Muscle layer of colon (tissue), 2 donors: ENCODE results near the gene LRMDA.

Experiments
- H3K27ac ChIP-seq: one replicate; pipeline ENCODE4 v1.7.0; 2013; ENCODE audit warnings: low read depth, mild to moderate bottlenecking, low read length, moderate library complexity
- H3K27me3 ChIP-seq, 2 donors: one replicate each; pipeline ENCODE4 v1.7.0; 2013; ENCODE audit warnings: low read length in 2 of 2, mild to moderate bottlenecking in 2 of 2; ENCODE audit not compliant: insufficient read depth in 2 of 2, control insufficient read depth in 1 of 2
- H3K36me3 ChIP-seq: one replicate; pipeline ENCODE4 v1.7.0; 2013; ENCODE audit warnings: mild to moderate bottlenecking, low read length; ENCODE audit not compliant: insufficient read depth
- H3K4me1 ChIP-seq: one replicate; pipeline ENCODE4 v1.7.0; 2013; ENCODE audit warnings: mild to moderate bottlenecking, low read length; ENCODE audit not compliant: insufficient read depth
- H3K4me3 ChIP-seq, 2 donors: one replicate each; pipeline ENCODE4 v1.7.0; 2013; ENCODE audit warnings: low read length in 2 of 2, low read depth in 1 of 2, mild to moderate bottlenecking in 1 of 2, moderate library complexity in 1 of 2
- H3K9ac ChIP-seq: one replicate; pipeline ENCODE4 v1.7.0; 2013; ENCODE audit warnings: low read length
- H3K9me3 ChIP-seq: one replicate; pipeline ENCODE4 v1.7.0; 2013; ENCODE audit warnings: mild to moderate bottlenecking, low read length
- donor health status: abdominal sarcoma.
- donor health status: Adenocarcinoma of cecum.

The LRMDA gene

DNA sequence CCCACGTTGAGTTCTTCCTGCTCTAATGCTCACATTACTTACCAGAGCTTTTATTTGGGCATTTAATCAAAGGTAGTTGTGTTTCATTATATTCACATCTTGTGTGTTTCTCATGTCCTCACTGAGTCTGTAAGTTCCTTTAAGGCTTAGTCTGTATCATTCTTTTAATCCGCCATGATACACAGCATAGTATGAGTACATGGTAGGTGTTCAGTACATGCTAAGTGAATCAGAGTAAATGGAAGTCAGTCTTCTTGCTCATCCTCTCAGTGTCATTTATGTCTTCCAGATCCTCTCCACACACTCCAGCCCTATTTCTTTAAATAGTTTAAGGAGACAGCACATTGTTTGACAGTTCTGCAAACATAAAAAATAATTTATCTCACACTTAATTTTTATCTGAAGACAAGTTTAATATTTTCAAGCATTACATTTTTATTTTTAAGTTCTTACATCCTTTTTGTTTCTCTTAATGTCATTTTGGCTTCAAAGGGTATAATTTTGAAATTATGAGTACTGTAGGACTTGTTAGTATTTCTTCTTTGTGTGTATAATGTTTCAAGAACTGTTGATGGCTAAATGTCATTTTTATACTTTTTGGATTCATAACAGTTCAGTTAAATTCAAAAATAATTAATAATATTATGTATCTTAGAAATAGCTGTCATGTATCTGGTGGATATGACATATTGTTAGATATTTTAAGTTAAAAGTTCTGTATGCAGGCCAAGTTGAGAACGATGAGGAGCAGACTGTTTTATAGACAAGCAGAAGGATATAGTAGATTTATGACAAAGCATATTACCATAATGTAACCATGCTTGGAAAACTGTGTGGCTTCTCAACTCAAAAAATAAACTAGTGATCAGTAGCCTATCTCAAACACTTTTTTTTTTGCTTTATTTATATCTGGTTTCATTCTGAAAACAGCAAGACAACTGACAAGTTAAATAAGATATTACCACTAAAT, 342.7 kb downstream of the LRMDA start:
- no peak overlapping the region for H3K9ac ChIP-seq
- no peaks in the 10 kb centered on the region for H3K9me3 ChIP-seq
- H3K4me3 ChIP-seq: no peak overlapping the region
- H3K27ac ChIP-seq: no peak overlapping the region
- no peaks in the 10 kb centered on the region for H3K36me3 ChIP-seq
- no peaks in the 10 kb centered on the region for H3K27me3 ChIP-seq
- peaks cover 18% of the 10 kb centered on the region for H3K4me1 ChIP-seq

- H3K4me1 ChIP-seq: peaks cover 18% of the 10 kb centered on the region
- no peak overlapping the region for H3K9ac ChIP-seq
- H3K9me3 ChIP-seq: no peaks in the 10 kb centered on the region
- no peak overlapping the region for H3K4me3 ChIP-seq
- no peaks in the 10 kb centered on the region for H3K27me3 ChIP-seq
- no peaks in the 10 kb centered on the region for H3K36me3 ChIP-seq
- H3K27ac ChIP-seq: no peak overlapping the region
Measured at GRCh38 chr10:75774783-75775490, 343.5 kb downstream of the LRMDA start.

DNA sequence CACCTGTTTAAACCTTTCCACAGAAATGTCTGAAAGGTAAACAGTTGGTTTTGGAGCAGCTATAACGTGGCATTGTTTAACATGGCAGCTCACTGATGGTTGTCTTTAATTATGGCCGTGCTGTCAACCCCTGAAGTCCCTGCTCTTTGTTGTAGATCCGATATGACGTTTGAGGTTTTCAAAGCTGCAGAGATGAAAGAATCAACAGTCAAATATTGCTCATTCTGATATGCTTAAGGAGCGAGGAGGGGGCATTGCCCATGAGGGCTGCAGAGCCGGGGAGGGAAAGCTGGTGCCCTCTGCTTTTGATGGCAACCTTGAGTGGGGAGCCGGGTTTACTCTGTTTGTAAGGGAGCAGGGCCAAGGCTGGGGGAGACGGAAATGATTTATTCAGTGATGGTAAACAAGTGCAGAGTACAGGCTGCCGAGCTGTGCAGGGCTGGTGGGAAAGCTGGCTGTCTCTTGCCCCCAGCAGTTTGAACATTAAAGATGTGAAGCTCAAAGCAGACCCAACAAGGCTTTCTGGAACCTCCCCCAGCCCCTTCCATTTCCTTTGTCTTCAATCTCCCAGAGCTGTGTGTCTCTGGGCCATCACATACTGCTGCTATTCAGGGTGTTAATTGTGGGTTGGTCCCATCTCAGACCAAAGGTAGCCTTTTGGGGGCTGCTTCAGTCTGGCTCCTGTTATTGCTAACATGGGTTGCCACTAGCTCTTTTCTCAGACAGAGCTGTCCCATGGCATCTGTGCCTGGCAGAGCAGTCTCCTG, 345.5 kb downstream of the LRMDA start:
- no peak overlapping the region for H3K27ac ChIP-seq
- H3K27me3 ChIP-seq: no peaks in the 10 kb centered on the region
- no peak overlapping the region for H3K4me3 ChIP-seq

GRCh38 chr10:75778665-75779064, 347.2 kb downstream of the LRMDA start:
- H3K4me1 ChIP-seq: peaks cover 2% of the 10 kb centered on the region
- no peaks in the 10 kb centered on the region for H3K36me3 ChIP-seq
- H3K4me3 ChIP-seq: no peak overlapping the region
- no peak overlapping the region for H3K9ac ChIP-seq
- H3K27me3 ChIP-seq: no peaks in the 10 kb centered on the region
- H3K9me3 ChIP-seq: no peaks in the 10 kb centered on the region
- H3K27ac ChIP-seq: no peak overlapping the region

More for the DNA sequence above, 345.5 kb downstream of the LRMDA start:
- Histone ChIP-seq H3K9ac (no peak overlapping the region), H3K36me3 (no peaks in the 10 kb centered on the region), H3K4me1 (peaks cover 10% of the 10 kb centered on the region), H3K9me3 (no peaks in the 10 kb centered on the region)

GRCh38 chr10:75779276-75779675, 347.9 kb downstream of the LRMDA start:
- H3K27ac ChIP-seq: no peak overlapping the region
- H3K4me1 ChIP-seq: no peaks in the 10 kb centered on the region

GRCh38 chr10:75782463-75783248, 351.2 kb downstream of the LRMDA start:
- H3K27ac ChIP-seq: no peak overlapping the region
- no peaks in the 10 kb centered on the region for H3K27me3 ChIP-seq
- no peak overlapping the region for H3K4me3 ChIP-seq
- no peaks in the 10 kb centered on the region for H3K36me3 ChIP-seq
- H3K9me3 ChIP-seq: no peaks in the 10 kb centered on the region
- no peak overlapping the region for H3K9ac ChIP-seq
- no peaks in the 10 kb centered on the region for H3K4me1 ChIP-seq

More at GRCh38 chr10:75779276-75779675, 347.9 kb downstream of the LRMDA start:
- Histone ChIP-seq H3K36me3 (no peaks in the 10 kb centered on the region), H3K27me3 (no peaks in the 10 kb centered on the region), H3K4me3 (no peak overlapping the region), H3K9me3 (no peaks in the 10 kb centered on the region), H3K9ac (no peak overlapping the region)

DNA sequence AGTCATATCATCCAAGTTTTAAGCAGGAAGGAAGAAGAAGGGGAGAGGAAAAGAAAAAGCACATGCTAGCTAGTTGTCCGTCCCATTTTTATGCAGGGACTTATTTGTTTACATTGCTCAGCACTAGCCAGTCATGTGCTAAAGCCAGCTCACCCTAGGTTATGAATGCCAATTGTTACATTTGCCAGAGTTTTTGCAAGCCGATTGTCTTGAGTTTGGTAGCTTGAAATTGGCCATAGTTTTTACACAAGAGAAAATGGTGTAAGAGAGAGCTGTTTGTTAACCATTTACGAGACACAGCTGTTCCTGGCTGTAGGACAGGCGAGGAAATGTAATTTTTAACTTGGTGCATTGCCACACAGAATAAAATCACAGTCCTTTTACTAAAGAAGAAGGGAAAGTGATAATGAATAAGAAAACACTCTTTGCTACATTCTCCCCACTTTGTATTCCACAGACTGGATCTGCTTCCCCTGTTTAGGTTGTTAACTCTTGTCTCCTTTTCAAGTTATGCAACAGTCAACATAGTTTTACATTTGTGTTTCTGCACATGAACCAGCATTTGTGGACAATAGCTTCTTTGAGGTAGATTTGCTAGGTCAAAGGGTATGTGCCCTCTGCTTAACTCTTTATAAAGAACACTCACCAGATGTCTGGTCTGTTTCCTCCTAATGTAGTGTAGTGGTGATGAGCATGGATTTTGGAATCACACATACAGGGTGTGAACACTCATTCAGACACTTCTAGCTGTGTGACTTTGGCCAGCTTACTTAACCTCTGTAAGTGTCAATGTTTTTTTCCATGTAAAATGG, 357.2 kb downstream of the LRMDA start:
- Histone ChIP-seq H3K27ac (no peak overlapping the region), H3K4me1 (peaks cover 20% of the 10 kb centered on the region), H3K4me3 (peak overlapping the region in 1 of 2 donors; percentile 39), H3K9ac (no peak overlapping the region), H3K36me3 (no peaks in the 10 kb centered on the region), H3K9me3 (no peaks in the 10 kb centered on the region), H3K27me3 (no peaks in the 10 kb centered on the region)

DNA sequence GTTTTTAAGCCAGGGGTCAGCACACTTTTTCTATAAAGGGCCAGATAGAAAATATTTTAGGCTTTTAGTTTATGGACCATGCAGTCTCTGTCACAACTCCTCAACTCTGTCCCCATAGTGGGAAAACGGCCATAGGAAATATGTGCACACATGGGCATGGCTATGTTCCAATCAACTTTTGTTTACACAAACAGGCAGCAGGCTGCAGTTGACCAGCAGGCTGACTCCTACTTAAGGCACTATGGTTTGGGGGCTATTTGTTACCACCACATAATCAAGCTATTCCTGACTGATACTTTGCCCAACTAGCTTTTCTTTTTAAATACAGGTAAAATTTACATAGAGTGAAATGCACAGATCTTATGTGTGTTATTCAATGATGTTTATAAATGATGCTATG, 362.4 kb downstream of the LRMDA start:
- no peaks in the 10 kb centered on the region for H3K9me3 ChIP-seq
- no peak overlapping the region for H3K4me3 ChIP-seq
- H3K36me3 ChIP-seq: no peaks in the 10 kb centered on the region
- H3K27ac ChIP-seq: no peak overlapping the region
- H3K27me3 ChIP-seq: no peaks in the 10 kb centered on the region
- peaks cover 10% of the 10 kb centered on the region for H3K4me1 ChIP-seq
- no peak overlapping the region for H3K9ac ChIP-seq

DNA sequence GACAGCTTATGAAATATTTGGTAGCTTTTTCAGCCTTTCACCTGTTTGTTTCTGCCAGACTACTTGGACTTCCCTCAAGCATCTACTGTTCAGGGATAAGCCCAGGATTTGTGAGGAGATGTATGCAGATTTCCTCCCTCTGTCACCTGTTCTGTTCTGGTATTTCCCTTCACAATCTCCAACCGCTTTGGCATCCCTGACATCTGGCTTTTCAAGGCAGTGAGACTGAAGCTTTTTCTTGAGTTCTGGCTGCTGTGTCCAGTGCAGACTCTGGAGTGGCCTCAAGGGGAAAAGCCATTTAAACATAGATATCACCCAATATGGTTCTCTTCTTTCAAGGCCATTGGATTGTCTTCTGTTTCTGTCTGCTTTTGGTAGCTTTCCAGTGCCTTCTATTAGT, 369.7 kb downstream of the LRMDA start:
- Histone ChIP-seq H3K27ac (no peak overlapping the region), H3K4me3 (no peak overlapping the region), H3K4me1 (no peaks in the 10 kb centered on the region), H3K36me3 (no peaks in the 10 kb centered on the region), H3K27me3 (no peaks in the 10 kb centered on the region), H3K9me3 (no peaks in the 10 kb centered on the region), H3K9ac (no peak overlapping the region)

DNA sequence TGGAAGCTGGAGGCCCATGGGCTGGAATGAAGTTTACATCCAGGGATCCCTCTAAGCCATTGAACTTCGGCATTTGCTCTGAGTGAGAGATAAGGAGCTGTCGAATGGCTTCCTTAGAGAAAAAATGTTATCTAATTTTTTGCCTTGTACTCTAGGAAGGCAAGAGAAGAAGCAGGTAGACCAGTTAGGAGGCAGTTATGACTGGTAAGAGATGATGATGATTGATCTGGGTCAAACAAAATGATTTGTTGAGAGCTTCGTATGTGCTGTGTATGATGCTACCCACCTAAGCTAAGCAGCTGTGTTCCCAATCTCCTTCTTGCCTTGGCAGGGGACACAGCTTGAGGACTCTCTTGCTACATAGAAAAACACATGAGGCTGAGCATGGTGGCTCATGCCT, 370.2 kb downstream of the LRMDA start:
- Histone ChIP-seq H3K27me3 (no peaks in the 10 kb centered on the region), H3K9me3 (no peaks in the 10 kb centered on the region), H3K9ac (no peak overlapping the region), H3K4me1 (no peaks in the 10 kb centered on the region), H3K27ac (no peak overlapping the region), H3K4me3 (no peak overlapping the region), H3K36me3 (no peaks in the 10 kb centered on the region)
